ENCODE data around the gene ZNF311. TPM values are rescaled to one million over a fixed set of nuclear protein-coding genes. Genes with fewer than 3 reads are reported as not detected.

ZNF311 gene
- total and polyA plus RNA-seq, 9 of the 15 experiments (the other 6 are each of a cell fraction or from before 2014, with no cell fraction given): 5.1 to 10.0 (median 7.5) TPM

DNA sequence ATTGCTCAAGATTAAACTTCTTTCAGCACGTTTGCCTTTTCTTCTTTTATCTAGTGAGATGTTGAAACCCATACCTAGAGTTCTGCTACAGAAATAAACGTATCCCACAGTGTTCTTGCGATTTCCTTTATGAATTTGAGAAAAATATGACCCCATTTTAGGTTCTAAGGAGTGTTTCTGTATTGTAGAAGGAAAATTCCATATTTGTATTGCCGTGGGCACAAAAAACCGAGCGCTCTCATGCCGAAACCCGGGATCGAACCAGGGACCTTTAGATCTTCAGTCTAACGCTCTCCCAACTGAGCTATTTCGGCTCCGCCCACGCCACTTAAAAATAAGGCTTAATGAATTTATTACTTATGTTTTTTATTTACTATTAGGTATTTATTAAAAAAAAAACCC lies 23.7 kb downstream of the ZNF311 start (continued):
- no peak for TF ChIP-seq ZZZ3 (IDR thresholded peaks at IDR 0.05)
- no peak for TF ChIP-seq KDM5B (IDR thresholded peaks at IDR 0.05; ENCODE audit: insufficient replicate concordance, low read depth, low read length)
- TF ChIP-seq GABPA (tag; conservative IDR thresholded peaks at IDR 0.05; ENCODE audit: low read depth): 0 out of 2 replicates have a peak, but pooled peaks have one; percentile 29
- TF ChIP-seq ZNF766 (CRISPR knock-in tag; conservative IDR thresholded peaks at IDR 0.05): peak; percentile 67; the same call in 1 of the 2 replicates
- no peak for TF ChIP-seq TAF15 (IDR thresholded peaks at IDR 0.05; ENCODE audit: low read depth, low read length)
- TF ChIP-seq SNIP1 (IDR thresholded peaks at IDR 0.05; ENCODE audit: low read depth): peak; percentile 51; the same call in 1 of the 2 replicates
- TF ChIP-seq, protein P1, sequence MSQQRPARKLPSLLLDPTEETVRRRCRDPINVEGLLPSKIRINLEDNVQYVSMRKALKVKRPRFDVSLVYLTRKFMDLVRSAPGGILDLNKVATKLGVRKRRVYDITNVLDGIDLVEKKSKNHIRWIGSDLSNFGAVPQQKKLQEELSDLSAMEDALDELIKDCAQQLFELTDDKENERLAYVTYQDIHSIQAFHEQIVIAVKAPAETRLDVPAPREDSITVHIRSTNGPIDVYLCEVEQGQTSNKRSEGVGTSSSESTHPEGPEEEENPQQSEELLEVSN (IDR thresholded peaks at IDR 0.05; ENCODE audit: borderline replicate concordance in 1 of 2, extremely low read depth in 1 of 2, insufficient read depth in 1 of 2, insufficient read length in 1 of 2, low read depth in 1 of 2, low read length in 1 of 2, poor library complexity in 1 of 2, severe bottlenecking in 1 of 2): no peak
- no peak for TF ChIP-seq CBX1 (IDR thresholded peaks at IDR 0.05; ENCODE audit: low read depth)
- TF ChIP-seq DDX20 (tag; IDR thresholded peaks at IDR 0.05; ENCODE audit: low read depth): 0 out of 2 replicates have a peak, but pooled peaks have one; percentile 66
- TF ChIP-seq EP300 (IDR thresholded peaks at IDR 0.05; ENCODE audit: low read length): 0 out of 2 replicates have a peak, but pooled peaks have one; percentile 28
- peak; percentile 60 for TF ChIP-seq CHD1 (IDR thresholded peaks at IDR 0.05; ENCODE audit: low read length)
- no peak for TF ChIP-seq GABPB2 (CRISPR knock-in tag; conservative IDR thresholded peaks at IDR 0.05)
- no peak for TF ChIP-seq ZNF12 (CRISPR knock-in tag; IDR thresholded peaks at IDR 0.05)
- TF ChIP-seq, protein P2, sequence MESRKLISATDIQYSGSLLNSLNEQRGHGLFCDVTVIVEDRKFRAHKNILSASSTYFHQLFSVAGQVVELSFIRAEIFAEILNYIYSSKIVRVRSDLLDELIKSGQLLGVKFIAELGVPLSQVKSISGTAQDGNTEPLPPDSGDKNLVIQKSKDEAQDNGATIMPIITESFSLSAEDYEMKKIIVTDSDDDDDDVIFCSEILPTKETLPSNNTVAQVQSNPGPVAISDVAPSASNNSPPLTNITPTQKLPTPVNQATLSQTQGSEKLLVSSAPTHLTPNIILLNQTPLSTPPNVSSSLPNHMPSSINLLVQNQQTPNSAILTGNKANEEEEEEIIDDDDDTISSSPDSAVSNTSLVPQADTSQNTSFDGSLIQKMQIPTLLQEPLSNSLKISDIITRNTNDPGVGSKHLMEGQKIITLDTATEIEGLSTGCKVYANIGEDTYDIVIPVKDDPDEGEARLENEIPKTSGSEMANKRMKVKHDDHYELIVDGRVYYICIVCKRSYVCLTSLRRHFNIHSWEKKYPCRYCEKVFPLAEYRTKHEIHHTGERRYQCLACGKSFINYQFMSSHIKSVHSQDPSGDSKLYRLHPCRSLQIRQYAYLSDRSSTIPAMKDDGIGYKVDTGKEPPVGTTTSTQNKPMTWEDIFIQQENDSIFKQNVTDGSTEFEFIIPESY (CRISPR knock-in tag; IDR thresholded peaks at IDR 0.05): no peak
- TF ChIP-seq RCOR1 (IDR thresholded peaks at IDR 0.05; ENCODE audit: borderline replicate concordance in 1 of 2, low read depth in 2 of 2, low read length in 2 of 2): 0 out of 4 replicates have a peak, but pooled peaks of 1 of the 2 experiments have one; percentile 16
- peak; percentile 84 for TF ChIP-seq ZNF197 (CRISPR knock-in tag; IDR thresholded peaks at IDR 0.05; ENCODE audit: low read depth)
- peak in 1 of 2 experiments; percentile 30; a peak in 1 of 4 replicates for TF ChIP-seq CSDE1 (IDR thresholded peaks at IDR 0.05)
- TF ChIP-seq CEBPG (CRISPR knock-in tag; IDR thresholded peaks at IDR 0.05): no peak
- peak in 1 of 2 experiments; percentile 87; a peak in 3 of 4 replicates for TF ChIP-seq CEBPG (tag; conservative IDR thresholded peaks at IDR 0.05 in 1 of 2, IDR thresholded peaks at IDR 0.05 in 1 of 2)
- TF ChIP-seq ZNF445 (CRISPR knock-in tag; IDR thresholded peaks at IDR 0.05; ENCODE audit: low read depth): no peak
- TF ChIP-seq, protein P3, sequence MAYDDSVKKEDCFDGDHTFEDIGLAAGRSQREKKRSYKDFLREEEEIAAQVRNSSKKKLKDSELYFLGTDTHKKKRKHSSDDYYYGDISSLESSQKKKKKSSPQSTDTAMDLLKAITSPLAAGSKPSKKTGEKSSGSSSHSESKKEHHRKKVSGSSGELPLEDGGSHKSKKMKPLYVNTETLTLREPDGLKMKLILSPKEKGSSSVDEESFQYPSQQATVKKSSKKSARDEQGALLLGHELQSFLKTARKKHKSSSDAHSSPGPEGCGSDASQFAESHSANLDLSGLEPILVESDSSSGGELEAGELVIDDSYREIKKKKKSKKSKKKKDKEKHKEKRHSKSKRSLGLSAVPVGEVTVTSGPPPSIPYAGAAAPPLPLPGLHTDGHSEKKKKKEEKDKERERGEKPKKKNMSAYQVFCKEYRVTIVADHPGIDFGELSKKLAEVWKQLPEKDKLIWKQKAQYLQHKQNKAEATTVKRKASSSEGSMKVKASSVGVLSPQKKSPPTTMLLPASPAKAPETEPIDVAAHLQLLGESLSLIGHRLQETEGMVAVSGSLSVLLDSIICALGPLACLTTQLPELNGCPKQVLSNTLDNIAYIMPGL (CRISPR knock-in tag; IDR thresholded peaks at IDR 0.05): 0 out of 2 replicates have a peak, but pooled peaks have one; percentile 7
- TF ChIP-seq, protein P4, sequence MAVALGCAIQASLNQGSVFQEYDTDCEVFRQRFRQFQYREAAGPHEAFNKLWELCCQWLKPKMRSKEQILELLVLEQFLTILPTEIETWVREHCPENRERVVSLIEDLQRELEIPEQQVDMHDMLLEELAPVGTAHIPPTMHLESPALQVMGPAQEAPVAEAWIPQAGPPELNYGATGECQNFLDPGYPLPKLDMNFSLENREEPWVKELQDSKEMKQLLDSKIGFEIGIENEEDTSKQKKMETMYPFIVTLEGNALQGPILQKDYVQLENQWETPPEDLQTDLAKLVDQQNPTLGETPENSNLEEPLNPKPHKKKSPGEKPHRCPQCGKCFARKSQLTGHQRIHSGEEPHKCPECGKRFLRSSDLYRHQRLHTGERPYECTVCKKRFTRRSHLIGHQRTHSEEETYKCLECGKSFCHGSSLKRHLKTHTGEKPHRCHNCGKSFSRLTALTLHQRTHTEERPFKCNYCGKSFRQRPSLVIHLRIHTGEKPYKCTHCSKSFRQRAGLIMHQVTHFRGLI (CRISPR knock-in tag; IDR thresholded peaks at IDR 0.05): 0 out of 2 replicates have a peak, but pooled peaks have one; percentile 22
